Upper lobe of right lung (tissue), 1 donor: Measurements from ENCODE around the gene TAS1R1. TPM values are rescaled to one million over a fixed set of nuclear protein-coding genes. Genes with fewer than 3 reads are reported as not detected.

ENCODE experiments used
- ATAC-seq: fragments of 200-7000 bp; cut with Tn5 transposase; one replicate; pipeline ENCODE4 v1.9.1; 2020; ENCODE audit warnings: mild to moderate bottlenecking, moderate library complexity
- DNase-seq: peaks from one replicate; pipeline ENCODE4 v3.0.0-alpha.2; 2020
- H3K27ac ChIP-seq: fragments of 200-600 bp; one replicate; pipeline ENCODE4 v1.8.0; 2022
- H3K27me3 ChIP-seq: fragments of 200-600 bp; one replicate; pipeline ENCODE4 v1.8.0; 2022; ENCODE audit warnings: mild to moderate bottlenecking
- H3K36me3 ChIP-seq: fragments of 200-600 bp; one replicate; pipeline ENCODE4 v1.8.0; 2022
- H3K4me1 ChIP-seq: fragments of 200-600 bp; one replicate; pipeline ENCODE4 v1.8.0; 2022
- H3K4me3 ChIP-seq: fragments of 200-600 bp; one replicate; pipeline ENCODE4 v1.8.0; 2022; ENCODE audit warnings: mild to moderate bottlenecking
- H3K9me3 ChIP-seq: fragments of 200-600 bp; one replicate; pipeline ENCODE4 v1.8.0; 2022
- CTCF ChIP-seq: fragments of 200-600 bp; IDR thresholded peaks from one replicate; pipeline ENCODE4 v1.8.0; 2022; ENCODE audit warnings: antibody characterized with exemption
- intact Hi-C: fragments of 100-400 bp; cut with DNase I; formaldehyde crosslinking; loops from one replicate; pipeline ENCODE4 v1.11.0; 2022
- long read RNA-seq: library from polyadenylated mRNA; unstranded; transcript quantifications from one replicate; pipeline ENCODE4 v2.0.0, GENCODE V29; 2021
- total RNA-seq: library from RNA; stranded (reverse); fragmentation: NEBNext Ultra II Directional; extraction: Animal tissue kit (Norgen Biotek cat#: 25700); gene quantifications from one replicate; pipeline ENCODE4 v1.2.1, GENCODE V29; 2021
- donor health status: DM: no; HTN: yes; CAD: no; lungs with severe emphysema.

TAS1R1 gene
- not detected for total RNA-seq
- long read RNA-seq, partial matches to known transcripts, result 0 of 1 reads
- long read RNA-seq, other reads (novel, unspliced or antisense), result 0 of 1 reads

GRCh38 chr1:6554907-6555778, at the start of gene TAS1R1:
TAS1R1 (plus strand) TSS chr1:6555307; CDS start chr1:6555374, 67 bp downstream.
- peaks cover 21% of the 10 kb centered on the region for H3K4me1 ChIP-seq
- intact Hi-C loops, result no loop called here
- ATAC-seq (peak; percentile 23), DNase-seq (peak; percentile 73)
- H3K9me3 ChIP-seq, result no peaks in the 10 kb centered on the region
- no peaks in the 10 kb centered on the region for H3K27me3 ChIP-seq
- TF ChIP-seq CTCF, result no peak
- peaks cover 9% of the 10 kb centered on the region for H3K36me3 ChIP-seq
- peak within 1 kb of the TSS; percentile 98 for H3K4me3 ChIP-seq
- H3K27ac ChIP-seq, result peak within 1 kb of the TSS; percentile 79

- intact Hi-C loops, result no loop called here
- no peak overlapping the region for H3K4me3 ChIP-seq
- no peak overlapping the region for H3K27ac ChIP-seq
- no peaks in the 10 kb centered on the region for H3K36me3 ChIP-seq
- DNase-seq, result no peak
- H3K4me1 ChIP-seq, result peaks cover 21% of the 10 kb centered on the region
- no peak for ATAC-seq
- H3K27me3 ChIP-seq, result no peaks in the 10 kb centered on the region
- TF ChIP-seq CTCF, result no peak
- H3K9me3 ChIP-seq, result no peaks in the 10 kb centered on the region
These were observed 49.5 kb upstream of the TAS1R1 start for GRCh38 chr1:6505367-6506209.

- ATAC-seq (no peak), DNase-seq (no peak)
- intact Hi-C loops, result no loop called here
- peaks cover 21% of the 10 kb centered on the region for H3K4me1 ChIP-seq
- no peaks in the 10 kb centered on the region for H3K27me3 ChIP-seq
- H3K27ac ChIP-seq, result no peak overlapping the region
- no peaks in the 10 kb centered on the region for H3K9me3 ChIP-seq
- H3K4me3 ChIP-seq, result no peak overlapping the region
- H3K36me3 ChIP-seq, result no peaks in the 10 kb centered on the region
- no peak for TF ChIP-seq CTCF
These were observed 48.7 kb upstream of the TAS1R1 start for GRCh38 chr1:6506210-6507036.

GRCh38 chr1:6507037-6507428, 48.1 kb upstream of the TAS1R1 start:
- Histone ChIP-seq H3K27me3 (no peaks in the 10 kb centered on the region), H3K36me3 (no peaks in the 10 kb centered on the region), H3K4me3 (no peak overlapping the region), H3K27ac (no peak overlapping the region), H3K9me3 (no peaks in the 10 kb centered on the region), H3K4me1 (peaks cover 15% of the 10 kb centered on the region)
- no peak for TF ChIP-seq CTCF
- DNase-seq (no peak), ATAC-seq (peak; percentile 58)
- intact Hi-C loops, result no loop called here

GRCh38 chr1:6507461-6507911, 47.6 kb upstream of the TAS1R1 start:
- no peak overlapping the region for H3K27ac ChIP-seq
- no peak for DNase-seq
- H3K4me1 ChIP-seq, result peaks cover 11% of the 10 kb centered on the region
- no peaks in the 10 kb centered on the region for H3K27me3 ChIP-seq
- no peak for ATAC-seq
- TF ChIP-seq CTCF, result no peak
- H3K4me3 ChIP-seq, result no peak overlapping the region
- no peaks in the 10 kb centered on the region for H3K9me3 ChIP-seq
- H3K36me3 ChIP-seq, result no peaks in the 10 kb centered on the region
- intact Hi-C loops, result no loop called here
